GM18870 (cell line): Measurements from ENCODE around the gene CD274.
A peak's percentile ranks its signal among the peaks of the same experiment; 100 is the strongest.
"Not testable (repeated sequence)": the region's sequence is repeated elsewhere in the genome, so short reads cannot be mapped to it uniquely, and the experiment has no call there.

Experiments
- ATAC-seq: cut with Tn5 transposase; IDR thresholded peaks from one replicate; pipeline ENCODE4 v1.9.1; 2021; ENCODE audit warnings: moderate library complexity; ENCODE audit not compliant: unreplicated experiment

The CD274 gene

DNA sequence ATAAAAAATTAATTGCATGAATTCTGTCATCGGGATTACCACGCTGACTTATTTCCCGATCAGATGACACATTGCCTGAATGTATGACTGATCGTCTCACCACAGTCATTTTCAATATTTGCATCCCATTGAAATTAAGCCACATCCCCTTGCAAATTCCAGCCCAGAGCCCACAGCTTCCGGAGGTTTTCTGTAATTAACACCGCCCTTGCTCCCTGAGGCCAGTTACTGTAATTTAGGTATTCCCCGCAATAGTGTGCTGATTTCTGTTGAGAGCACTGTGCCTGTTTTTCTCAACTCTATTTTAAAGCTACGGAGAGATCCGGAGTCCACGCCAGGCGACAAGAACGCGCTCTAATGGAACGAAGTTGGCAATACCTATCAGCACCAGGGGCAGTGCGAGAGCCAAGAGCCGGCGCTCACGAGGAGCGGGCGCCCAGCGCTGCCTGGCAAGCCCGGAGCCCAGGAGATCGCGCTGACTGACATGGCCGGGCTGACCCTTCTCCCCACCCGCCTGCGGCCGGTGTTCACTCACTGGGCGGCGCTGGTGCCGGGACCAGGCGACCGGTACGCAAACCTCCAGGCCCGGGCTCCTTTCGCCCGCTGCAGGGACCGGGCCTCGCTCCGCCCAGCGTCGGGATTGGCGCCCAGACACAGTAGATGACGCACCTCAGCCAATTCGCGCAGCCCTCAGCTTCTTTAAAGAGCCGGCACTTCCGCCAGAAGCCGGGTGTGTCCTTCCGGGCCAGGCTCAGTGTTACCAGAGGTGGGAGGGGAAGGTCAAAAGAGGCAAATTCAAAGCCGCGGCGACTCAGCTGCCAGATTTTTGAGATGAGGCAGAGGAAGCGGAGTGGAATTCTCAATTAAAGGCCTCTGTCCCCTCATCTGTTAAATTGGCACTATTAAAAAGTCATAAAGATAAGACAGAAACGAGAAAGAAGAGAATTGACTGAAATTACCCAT, 12.8 kb upstream of the CD274 start, which contains the start of gene PLGRKT:
TSS of gene PLGRKT (minus strand) at position 672 of the 963 bp plus-strand sequence. CDS start 5,948 bp downstream, outside the sequence.
- ATAC-seq, result peak; percentile 78

DNA sequence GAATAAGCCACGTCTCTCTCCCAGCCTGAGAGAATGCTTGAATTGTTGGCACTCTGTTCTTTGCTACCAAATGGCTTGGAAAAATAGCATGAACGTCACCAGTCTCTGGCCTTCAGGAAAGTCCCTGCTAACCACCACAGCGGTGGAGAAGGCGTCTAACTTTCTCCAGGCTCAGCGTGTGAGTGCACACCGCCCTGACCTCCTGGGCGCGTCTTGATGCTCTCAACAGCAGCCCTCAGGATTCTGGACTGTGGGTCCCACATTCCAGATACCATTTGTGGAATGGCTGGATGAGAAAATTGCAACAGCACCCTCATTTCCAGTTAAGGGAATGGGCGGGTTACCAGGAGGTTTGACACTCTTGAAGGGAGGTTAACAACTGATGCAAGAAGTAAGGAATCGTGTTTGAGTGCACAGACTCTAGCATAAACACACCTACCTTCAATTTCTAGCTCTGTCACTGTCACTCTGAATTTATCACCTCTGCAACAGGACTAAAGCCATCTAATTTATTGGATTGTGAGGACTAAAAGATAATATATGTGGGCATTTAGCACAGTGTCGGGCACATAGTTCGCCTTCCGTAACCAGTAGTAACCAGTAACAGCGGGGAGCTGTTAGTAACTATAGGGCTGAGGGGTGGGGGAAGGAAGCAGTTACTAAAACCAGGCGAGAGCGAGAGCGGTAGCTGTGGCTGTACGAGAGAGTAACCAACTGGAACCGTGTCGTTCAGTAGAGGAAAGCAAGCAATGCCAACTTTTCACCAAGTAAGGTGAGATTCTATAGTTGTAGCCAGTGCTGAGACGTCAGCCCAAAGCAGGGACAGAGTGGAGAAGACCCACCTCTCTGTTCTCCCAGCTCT, 11.8 kb upstream of the CD274 start:
- peak; percentile 64 for ATAC-seq

DNA sequence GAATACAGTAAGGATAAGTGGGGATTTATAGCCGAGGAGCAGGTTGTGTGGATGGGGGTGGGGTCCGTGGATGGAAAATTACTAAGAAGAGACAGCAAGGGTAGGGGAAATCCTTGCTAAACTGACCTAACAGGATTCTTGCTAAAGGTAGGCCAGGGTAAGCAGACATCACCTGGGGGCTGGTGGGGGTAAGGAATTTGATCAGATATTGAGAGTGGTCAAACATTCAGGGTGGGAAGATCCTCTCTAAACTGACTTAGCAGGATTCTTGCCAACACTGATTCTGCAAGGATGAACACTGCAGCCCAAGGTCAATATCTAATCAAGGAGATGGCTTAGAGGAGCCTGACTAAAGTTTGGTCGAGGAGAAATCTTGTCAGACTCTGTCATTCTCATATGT, 9.9 kb upstream of the CD274 start:
- ATAC-seq, result no peak

DNA sequence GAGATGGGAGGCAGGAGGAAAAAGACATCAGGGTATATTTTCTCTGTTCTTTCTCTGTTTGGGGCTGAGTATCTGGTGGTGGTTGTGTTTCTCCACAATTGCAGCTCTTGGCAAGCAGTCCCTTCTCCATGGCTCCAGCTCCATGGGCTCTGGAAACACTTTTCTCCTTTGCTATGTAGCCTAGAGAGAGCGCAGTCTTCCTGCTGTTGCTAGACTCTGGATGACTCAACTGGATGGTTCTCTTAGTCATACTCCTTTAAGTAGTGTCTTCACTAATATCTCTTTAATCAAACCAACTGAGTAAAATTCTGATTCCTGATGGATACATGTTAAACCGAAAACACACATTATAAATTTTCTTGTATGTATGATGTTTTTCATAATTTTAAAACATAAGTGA, 9.3 kb upstream of the CD274 start:
- ATAC-seq, result no peak

DNA sequence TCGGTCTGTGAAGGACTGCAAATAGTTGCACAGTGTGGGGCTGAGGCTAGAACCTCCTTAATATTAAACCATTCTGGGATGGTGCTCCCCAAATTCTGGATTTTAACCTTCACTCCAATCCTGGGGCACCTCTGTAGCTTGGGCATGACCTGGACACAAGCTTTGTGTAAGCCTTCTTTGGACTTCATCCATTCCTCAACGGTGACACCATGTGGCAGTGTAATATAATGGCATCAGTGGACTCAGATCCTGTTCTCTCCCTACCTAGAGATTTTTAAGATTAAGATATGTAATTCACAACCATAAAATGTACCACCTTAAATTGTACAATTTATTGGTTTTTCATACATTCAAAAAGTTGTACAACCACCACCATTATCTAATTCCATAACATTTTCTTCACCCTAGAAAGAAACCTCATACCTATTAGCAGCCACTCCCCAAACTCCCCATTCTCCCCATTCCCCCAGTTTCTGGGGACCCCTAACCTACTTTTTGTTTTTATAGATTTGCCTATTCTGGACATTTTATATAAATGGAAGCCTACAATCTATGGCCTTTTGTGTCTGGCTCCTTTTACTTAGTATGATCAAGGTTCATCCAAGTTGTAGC, 7.8 kb upstream of the CD274 start:
- ATAC-seq, result no peak

DNA sequence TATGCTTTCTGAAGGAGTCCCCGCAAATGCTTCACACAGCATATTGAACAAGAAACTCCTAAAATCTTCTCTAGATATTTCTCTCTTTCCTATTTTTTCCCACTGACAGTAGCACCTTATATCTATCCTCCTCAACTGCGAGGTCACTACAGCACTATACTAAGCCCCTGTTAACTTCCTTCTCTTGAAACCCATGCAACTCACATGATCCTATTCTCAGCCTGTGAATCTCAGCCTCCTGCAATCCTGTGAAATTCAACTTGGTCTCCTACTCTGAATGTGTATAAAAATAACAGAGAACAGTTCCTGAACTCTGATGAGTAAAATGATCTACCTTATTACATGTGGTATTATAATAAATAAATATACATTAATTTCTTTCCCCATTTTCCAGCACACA, 6.5 kb upstream of the CD274 start:
- no peak for ATAC-seq

DNA sequence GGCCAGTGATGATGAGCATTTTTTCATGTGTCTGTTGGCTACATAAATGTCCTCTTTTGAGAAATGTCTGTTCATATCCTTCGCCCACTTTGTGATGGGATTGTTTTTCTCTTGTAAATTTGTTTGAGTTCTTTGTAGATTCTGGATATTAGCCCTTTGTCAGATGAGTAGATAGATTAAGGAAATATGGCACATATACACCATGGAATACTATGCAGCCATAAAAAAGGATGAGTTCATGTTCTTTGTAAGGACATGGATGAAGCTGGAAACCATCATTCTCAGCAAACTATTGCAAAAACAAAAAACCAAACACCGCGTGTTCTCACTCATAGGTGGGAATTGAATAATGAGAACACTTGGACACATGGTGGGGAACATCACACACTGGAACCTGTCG, 5.2 kb upstream of the CD274 start:
- ATAC-seq, result not testable (repeated sequence)

DNA sequence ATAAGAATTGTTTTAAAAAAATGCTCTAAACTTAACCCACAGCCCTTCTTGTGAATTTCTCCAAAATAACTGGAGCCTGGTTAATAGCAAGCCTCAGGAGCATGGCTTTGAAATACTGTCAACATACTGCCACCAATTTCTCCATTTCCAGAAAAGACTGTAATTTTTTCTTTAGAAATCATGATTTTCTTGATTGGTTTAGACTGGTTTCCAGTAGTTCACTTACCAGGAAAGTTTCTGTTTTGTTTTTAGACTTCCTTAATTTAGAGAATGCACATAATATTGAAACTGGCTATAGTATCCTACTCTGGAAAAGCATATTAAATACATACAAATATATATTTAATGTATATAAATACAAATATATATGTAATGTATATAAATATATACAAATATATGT, 4.5 kb upstream of the CD274 start:
- ATAC-seq, result no peak

DNA sequence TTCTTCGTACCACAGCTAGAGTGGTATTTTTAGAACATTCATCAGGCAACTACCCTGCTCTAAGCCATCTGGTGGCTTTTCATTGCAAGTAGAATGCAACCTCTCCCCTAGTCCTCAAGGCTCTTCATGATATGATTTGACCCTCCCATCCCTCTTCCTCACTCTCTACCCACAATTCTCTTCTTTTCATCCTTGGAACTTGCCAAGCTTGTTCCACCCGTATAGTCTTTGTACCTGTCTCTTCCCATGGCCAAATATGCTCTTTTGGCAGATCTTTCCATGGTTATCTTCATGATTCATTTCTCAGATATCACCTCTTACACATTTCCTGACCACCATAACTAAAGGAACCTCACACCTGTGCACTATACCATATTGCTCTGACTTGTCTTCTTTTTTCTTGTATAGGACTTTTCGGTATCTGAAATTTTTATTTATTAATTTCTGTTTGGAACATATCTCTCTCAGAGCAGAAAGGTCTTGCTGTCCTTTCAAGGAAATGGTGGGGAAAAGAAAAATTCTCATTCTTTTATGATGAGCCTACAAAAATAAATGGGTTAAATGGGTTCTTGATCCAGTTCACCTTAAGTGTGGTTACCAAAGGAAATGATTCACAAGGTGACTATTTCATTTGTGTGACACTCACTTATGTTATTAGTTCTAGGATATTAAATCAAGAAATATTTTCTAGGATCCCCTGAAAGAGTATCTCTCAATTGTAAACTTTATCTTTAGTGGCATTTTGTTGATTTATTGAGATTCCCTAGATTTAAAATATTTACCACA, 3.7 kb upstream of the CD274 start:
- no peak for ATAC-seq

DNA sequence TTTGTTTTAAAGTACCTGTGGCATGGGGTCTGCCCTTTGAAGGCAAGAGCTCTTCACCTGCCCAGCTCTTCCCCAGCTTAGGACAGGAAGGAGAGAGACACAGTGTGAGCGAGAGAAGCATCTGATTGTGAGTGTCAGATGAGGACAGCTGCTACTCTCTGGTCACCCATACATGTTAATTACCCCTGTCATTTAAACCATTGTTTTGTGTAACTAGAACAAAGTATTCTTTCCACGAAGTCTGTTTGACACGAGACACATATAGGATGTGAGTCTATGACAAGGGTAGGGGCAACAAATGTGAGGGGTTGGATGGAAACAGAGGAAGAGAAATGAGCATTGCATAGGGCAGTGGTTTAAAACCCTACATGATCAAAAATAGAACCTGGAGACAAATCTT, 3.0 kb upstream of the CD274 start:
- ATAC-seq, result no peak

DNA sequence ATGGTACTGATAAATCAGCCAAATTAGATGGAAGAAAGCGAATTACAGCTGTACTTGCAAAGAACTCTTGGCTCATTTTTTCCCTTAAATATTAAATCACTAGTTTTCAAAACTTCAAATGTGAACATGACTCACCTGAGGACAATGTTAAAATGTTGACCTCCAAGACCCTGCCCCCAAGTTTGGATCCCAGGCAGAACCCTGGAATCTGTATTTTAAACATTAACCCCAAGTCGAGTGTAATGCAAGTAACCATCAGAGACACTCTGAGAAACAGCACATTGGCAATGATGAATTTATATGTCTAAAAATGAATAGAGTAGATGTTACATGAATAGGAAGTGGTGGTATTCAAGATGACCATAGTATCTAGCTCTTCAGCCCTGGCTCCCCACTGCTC, 2.3 kb upstream of the CD274 start:
- ATAC-seq, result no peak

DNA sequence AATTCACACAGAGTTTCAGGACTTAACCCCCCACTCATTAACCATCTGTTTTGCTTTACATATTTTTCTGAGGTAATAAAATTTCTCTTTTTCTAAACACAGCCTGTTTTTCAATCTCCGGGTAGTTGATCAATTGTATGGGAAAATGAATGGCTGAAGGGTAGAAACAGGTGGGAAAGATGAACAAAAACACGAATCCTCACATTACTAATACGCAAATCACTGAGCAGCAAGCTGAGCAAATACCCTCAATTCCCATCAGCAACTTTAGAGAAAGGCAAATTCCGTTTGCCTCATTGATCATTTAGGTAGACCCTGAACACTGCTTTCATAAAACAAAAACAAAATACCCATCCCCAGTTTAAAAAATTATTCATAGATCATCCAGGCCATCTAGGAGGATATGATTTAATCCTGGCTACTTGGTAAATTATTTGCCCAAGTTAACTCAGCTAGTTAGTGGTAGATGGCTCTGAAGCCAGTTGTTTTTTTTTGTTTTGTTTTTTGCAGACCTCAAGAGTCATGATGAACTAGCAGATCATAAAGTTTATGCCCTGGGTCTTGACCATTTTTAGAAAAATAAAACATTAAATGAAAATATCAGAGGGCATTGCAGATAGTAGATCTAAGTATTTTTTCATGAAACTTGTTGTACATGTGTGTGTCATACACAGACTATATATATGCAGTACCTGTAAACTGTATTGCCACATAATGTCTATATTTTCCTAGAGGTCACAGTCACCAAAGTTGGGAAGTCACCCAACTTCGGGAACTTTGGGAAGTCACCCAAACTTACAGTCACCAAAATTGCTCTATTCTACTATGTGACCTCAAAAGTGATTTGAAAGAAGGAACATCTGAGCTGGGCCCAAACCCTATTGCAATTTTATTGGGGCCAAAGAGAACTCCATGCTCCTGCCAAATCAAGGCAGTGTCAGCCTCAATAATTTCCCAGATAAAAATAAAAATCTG, 1.6 kb upstream of the CD274 start:
- ATAC-seq, result no peak

DNA sequence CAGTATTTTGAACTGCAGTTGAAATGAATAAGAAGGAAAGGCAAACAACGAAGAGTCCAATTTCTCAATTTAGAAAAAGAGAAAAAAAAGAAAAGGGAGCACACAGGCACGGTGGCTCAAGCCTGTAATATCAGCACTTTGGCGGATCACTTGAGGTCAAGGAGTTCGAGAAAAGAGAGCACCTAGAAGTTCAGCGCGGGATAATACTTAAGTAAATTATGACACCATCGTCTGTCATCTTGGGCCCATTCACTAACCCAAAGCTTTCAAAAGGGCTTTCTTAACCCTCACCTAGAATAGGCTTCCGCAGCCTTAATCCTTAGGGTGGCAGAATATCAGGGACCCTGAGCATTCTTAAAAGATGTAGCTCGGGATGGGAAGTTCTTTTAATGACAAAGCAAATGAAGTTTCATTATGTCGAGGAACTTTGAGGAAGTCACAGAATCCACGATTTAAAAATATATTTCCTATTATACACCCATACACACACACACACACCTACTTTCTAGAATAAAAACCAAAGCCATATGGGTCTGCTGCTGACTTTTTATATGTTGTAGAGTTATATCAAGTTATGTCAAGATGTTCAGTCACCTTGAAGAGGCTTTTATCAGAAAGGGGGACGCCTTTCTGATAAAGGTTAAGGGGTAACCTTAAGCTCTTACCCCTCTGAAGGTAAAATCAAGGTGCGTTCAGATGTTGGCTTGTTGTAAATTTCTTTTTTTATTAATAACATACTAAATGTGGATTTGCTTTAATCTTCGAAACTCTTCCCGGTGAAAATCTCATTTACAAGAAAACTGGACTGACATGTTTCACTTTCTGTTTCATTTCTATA, 602 bp upstream of the CD274 start:
- no peak for ATAC-seq

DNA sequence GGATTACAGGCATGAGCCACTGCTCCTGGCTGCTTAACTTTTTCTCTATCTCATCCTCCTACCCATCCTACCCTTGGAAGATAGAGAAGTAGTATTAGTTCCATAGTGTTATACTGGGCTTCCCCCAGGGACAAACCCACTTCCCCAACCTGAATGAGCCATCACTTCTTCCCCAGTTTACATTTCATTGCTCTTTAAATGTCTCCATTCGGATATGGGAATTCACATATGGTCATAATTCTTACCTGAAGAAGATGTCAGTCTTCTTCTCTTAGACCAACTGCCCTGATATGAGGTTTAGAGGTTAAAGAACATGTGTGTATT, 1.9 kb downstream of the CD274 start:
- no peak for ATAC-seq

DNA sequence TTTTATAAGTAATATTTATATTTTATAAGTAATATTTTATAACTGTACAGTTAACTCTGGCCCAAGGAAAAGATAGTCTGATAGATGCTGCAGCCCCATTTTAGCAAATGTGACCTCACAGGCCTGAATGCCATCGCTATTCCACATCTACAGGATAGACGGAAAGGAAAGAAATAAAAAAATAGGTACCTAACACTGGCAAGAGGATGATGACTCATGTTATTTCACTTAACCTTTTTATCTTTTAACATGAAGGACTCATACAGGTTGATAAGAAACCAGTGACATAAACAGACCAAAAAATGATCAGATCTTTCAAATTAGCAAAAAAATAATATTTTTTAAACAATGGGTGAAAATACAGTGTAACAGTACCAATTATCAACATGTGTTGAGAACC, 2.7 kb downstream of the CD274 start:
- ATAC-seq, result no peak

DNA sequence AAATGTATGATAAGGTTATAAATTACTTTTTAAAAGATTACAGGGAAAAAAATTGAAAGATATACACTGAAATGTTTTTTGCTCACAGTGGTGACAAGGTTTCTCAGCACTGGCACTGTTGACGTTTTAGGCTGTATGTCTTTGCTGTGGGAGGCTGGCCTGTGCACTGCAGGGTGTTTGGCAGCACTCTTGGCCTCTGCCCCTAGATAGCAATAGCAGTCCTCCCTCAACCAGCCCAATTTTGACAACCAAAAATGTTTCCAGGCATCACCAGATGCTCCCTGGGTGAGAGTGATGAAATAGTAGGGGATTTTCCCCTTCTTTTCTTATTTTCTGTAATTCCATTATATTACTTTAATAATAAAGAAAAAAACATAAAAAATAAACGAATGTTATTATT, 3.3 kb downstream of the CD274 start:
- no peak for ATAC-seq

DNA sequence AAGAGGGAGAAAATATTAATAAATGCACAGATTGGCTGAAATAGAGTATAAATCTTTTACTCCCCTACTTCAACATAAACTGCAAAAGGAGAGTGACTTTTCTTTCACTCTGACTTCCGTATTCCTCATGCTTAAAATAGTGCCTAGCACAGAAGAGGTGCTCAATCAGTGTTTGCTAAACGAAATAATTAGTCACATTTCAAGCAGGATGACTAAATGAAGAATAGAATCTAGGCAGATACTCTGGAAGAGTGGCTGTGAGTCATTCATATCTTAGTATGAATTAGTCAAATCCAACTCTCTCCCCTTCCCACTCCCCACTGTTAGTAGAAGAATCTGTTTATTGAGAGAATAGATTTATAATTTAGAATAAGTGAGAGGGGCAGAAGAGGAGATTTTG, 4.8 kb downstream of the CD274 start:
- ATAC-seq, result no peak

DNA sequence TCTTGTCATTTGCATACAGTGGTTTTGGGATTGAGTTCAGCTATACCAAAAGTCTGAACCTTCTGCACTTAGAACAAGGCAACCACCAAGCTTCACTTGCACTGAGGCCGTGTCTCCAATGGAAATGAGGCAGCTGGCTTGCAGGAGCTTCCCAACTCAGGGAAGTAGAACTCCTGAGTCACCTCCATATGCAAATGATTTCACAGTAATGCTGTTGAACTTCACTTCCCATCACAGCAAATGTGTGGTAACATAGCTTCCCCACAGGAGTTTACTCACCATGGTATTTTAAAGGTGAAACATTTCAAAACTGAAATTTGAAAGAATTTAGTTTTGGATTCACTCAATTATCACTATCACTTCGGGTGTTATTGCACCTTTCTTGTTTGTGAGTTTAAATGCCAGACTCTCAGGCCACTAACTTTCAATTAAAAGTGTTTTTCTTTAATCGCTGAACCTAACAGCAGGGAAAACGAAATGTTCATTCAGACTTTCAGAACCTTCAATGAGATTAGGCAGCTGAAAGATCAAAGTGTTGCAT, 9.0 kb downstream of the CD274 start:
- ATAC-seq, result peak; percentile 67
